DOHH2 (cell line): ENCODE results near the gene CDH4.

Experiments used
- EZH2phosphoT487 ChIP-seq: fragments of 200-600 bp; sonication (generic); IDR thresholded peaks from 2 replicates; pipeline ENCODE4 v1.6.1; 2017; ENCODE audit warnings: borderline replicate concordance, mild to moderate bottlenecking, antibody characterized with exemption, low read length, moderate library complexity, mixed read lengths
- TF ChIP-seq, protein P1 (sequence below): fragments of 200-600 bp; sonication (generic); IDR thresholded peaks from one replicate; pipeline ENCODE4 v1.5.1; 2014; ENCODE audit warnings: antibody characterized with exemption, mild to moderate bottlenecking, low read depth, low read length; ENCODE audit not compliant: poor library complexity, severe bottlenecking

DNA sequence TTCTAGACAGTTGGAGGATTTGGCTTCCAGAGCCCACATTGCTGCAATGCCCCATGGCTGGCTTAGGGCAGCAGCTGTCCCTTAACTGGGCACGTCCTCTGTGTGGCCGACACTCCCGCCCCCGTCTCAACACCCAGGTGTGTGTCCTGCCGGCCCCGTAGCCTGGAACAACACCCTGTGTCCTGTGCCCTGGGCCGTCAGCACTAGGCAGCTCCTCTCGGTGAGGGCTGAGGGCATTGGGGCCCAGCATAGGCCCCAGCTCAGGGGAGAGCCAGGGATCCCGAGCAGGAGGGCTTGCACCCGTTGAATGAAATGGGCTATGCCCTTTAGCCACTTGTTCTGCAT, 121.0 kb downstream of the CDH4 start:
- TF ChIP-seq, protein P1, sequence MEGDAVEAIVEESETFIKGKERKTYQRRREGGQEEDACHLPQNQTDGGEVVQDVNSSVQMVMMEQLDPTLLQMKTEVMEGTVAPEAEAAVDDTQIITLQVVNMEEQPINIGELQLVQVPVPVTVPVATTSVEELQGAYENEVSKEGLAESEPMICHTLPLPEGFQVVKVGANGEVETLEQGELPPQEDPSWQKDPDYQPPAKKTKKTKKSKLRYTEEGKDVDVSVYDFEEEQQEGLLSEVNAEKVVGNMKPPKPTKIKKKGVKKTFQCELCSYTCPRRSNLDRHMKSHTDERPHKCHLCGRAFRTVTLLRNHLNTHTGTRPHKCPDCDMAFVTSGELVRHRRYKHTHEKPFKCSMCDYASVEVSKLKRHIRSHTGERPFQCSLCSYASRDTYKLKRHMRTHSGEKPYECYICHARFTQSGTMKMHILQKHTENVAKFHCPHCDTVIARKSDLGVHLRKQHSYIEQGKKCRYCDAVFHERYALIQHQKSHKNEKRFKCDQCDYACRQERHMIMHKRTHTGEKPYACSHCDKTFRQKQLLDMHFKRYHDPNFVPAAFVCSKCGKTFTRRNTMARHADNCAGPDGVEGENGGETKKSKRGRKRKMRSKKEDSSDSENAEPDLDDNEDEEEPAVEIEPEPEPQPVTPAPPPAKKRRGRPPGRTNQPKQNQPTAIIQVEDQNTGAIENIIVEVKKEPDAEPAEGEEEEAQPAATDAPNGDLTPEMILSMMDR, result no peak
- no peak for TF ChIP-seq EZH2phosphoT487
